ENCODE data around the gene SPTB.

SPTB gene

GRCh38 chr14:64733899-64734298, 145.8 kb downstream of the SPTB start:
- H3K4me1 ChIP-seq (ENCODE audit: control insufficient read depth, insufficient read depth, low read length) = peaks cover 6% of the 10 kb centered on the region; the same call in 1 of the 2 replicates
- peaks cover 61% of the 10 kb centered on the region for H3K36me3 ChIP-seq (ENCODE audit: control insufficient read depth, insufficient read depth, low read length)
- no peak overlapping the region for H3K4me3 ChIP-seq (ENCODE audit: low read depth, low read length)
- no peaks in the 10 kb centered on the region for H3K9me3 ChIP-seq (ENCODE audit: control insufficient read depth, insufficient read depth, low read length)
- H3K27ac ChIP-seq (ENCODE audit: low read depth, low read length) = no peak overlapping the region
- H3K27me3 ChIP-seq (ENCODE audit: control insufficient read depth, insufficient read depth, low read length) = no peaks in the 10 kb centered on the region
- H3K9ac ChIP-seq (ENCODE audit: low read depth, low read length) = no peak overlapping the region

GRCh38 chr14:64733321-64733720, 146.4 kb downstream of the SPTB start:
- H3K27me3 ChIP-seq (ENCODE audit: control insufficient read depth, insufficient read depth, low read length) = no peaks in the 10 kb centered on the region
- no peak overlapping the region for H3K9ac ChIP-seq (ENCODE audit: low read depth, low read length)
- peaks cover 6% of the 10 kb centered on the region; the same call in 1 of the 2 replicates for H3K4me1 ChIP-seq (ENCODE audit: control insufficient read depth, insufficient read depth, low read length)
- H3K36me3 ChIP-seq (ENCODE audit: control insufficient read depth, insufficient read depth, low read length) = peaks cover 61% of the 10 kb centered on the region
- H3K27ac ChIP-seq (ENCODE audit: low read depth, low read length) = no peak overlapping the region
- H3K9me3 ChIP-seq (ENCODE audit: control insufficient read depth, insufficient read depth, low read length) = no peaks in the 10 kb centered on the region
- no peak overlapping the region for H3K4me3 ChIP-seq (ENCODE audit: low read depth, low read length)

- no peak overlapping the region for H3K4me3 ChIP-seq (ENCODE audit: low read depth, low read length)
- H3K27me3 ChIP-seq (ENCODE audit: control insufficient read depth, insufficient read depth, low read length) = no peaks in the 10 kb centered on the region
- peaks cover 6% of the 10 kb centered on the region; the same call in 1 of the 2 replicates for H3K4me1 ChIP-seq (ENCODE audit: control insufficient read depth, insufficient read depth, low read length)
- H3K36me3 ChIP-seq (ENCODE audit: control insufficient read depth, insufficient read depth, low read length) = peaks cover 61% of the 10 kb centered on the region
- H3K9ac ChIP-seq (ENCODE audit: low read depth, low read length) = no peak overlapping the region
- no peaks in the 10 kb centered on the region for H3K9me3 ChIP-seq (ENCODE audit: control insufficient read depth, insufficient read depth, low read length)
- no peak overlapping the region for H3K27ac ChIP-seq (ENCODE audit: low read depth, low read length)
These were observed 147.1 kb downstream of the SPTB start for GRCh38 chr14:64732536-64733120.

- Histone ChIP-seq H3K27ac (ENCODE audit: low read depth, low read length) (no peak overlapping the region), H3K9ac (ENCODE audit: low read depth, low read length) (no peak overlapping the region), H3K4me3 (ENCODE audit: low read depth, low read length) (no peak overlapping the region), H3K4me1 (ENCODE audit: control insufficient read depth, insufficient read depth, low read length) (peaks cover 6% of the 10 kb centered on the region; the same call in 1 of the 2 replicates), H3K36me3 (ENCODE audit: control insufficient read depth, insufficient read depth, low read length) (peaks cover 62% of the 10 kb centered on the region), H3K9me3 (ENCODE audit: control insufficient read depth, insufficient read depth, low read length) (no peaks in the 10 kb centered on the region), H3K27me3 (ENCODE audit: control insufficient read depth, insufficient read depth, low read length) (no peaks in the 10 kb centered on the region)
These were observed 147.6 kb downstream of the SPTB start for GRCh38 chr14:64732066-64732465.

- no peak overlapping the region for H3K27ac ChIP-seq (ENCODE audit: low read depth, low read length)
- no peaks in the 10 kb centered on the region for H3K9me3 ChIP-seq (ENCODE audit: control insufficient read depth, insufficient read depth, low read length)
- H3K9ac ChIP-seq (ENCODE audit: low read depth, low read length) = no peak overlapping the region
- peaks cover 60% of the 10 kb centered on the region for H3K36me3 ChIP-seq (ENCODE audit: control insufficient read depth, insufficient read depth, low read length)
- no peaks in the 10 kb centered on the region for H3K27me3 ChIP-seq (ENCODE audit: control insufficient read depth, insufficient read depth, low read length)
- H3K4me3 ChIP-seq (ENCODE audit: low read depth, low read length) = no peak overlapping the region
- H3K4me1 ChIP-seq (ENCODE audit: control insufficient read depth, insufficient read depth, low read length) = peaks cover 8% of the 10 kb centered on the region
These were observed 148.5 kb downstream of the SPTB start for GRCh38 chr14:64731141-64731581.

- no peak overlapping the region for H3K9ac ChIP-seq (ENCODE audit: low read depth, low read length)
- H3K4me3 ChIP-seq (ENCODE audit: low read depth, low read length) = no peak overlapping the region
- no peaks in the 10 kb centered on the region for H3K9me3 ChIP-seq (ENCODE audit: control insufficient read depth, insufficient read depth, low read length)
- peaks cover 60% of the 10 kb centered on the region for H3K36me3 ChIP-seq (ENCODE audit: control insufficient read depth, insufficient read depth, low read length)
- H3K27me3 ChIP-seq (ENCODE audit: control insufficient read depth, insufficient read depth, low read length) = no peaks in the 10 kb centered on the region
- H3K27ac ChIP-seq (ENCODE audit: low read depth, low read length) = no peak overlapping the region
- H3K4me1 ChIP-seq (ENCODE audit: control insufficient read depth, insufficient read depth, low read length) = peaks cover 12% of the 10 kb centered on the region
These were observed 149.0 kb downstream of the SPTB start for GRCh38 chr14:64730681-64731080.

- Histone ChIP-seq H3K27ac (ENCODE audit: low read depth, low read length) (no peak overlapping the region), H3K4me3 (ENCODE audit: low read depth, low read length) (no peak overlapping the region), H3K9ac (ENCODE audit: low read depth, low read length) (no peak overlapping the region), H3K9me3 (ENCODE audit: control insufficient read depth, insufficient read depth, low read length) (no peaks in the 10 kb centered on the region), H3K4me1 (ENCODE audit: control insufficient read depth, insufficient read depth, low read length) (peaks cover 18% of the 10 kb centered on the region), H3K36me3 (ENCODE audit: control insufficient read depth, insufficient read depth, low read length) (peaks cover 60% of the 10 kb centered on the region), H3K27me3 (ENCODE audit: control insufficient read depth, insufficient read depth, low read length) (no peaks in the 10 kb centered on the region)
These were observed 149.7 kb downstream of the SPTB start for GRCh38 chr14:64730061-64730440.

GRCh38 chr14:64729386-64730060, 150.2 kb downstream of the SPTB start:
- H3K36me3 ChIP-seq (ENCODE audit: control insufficient read depth, insufficient read depth, low read length) = peaks cover 60% of the 10 kb centered on the region
- no peaks in the 10 kb centered on the region for H3K9me3 ChIP-seq (ENCODE audit: control insufficient read depth, insufficient read depth, low read length)
- H3K4me1 ChIP-seq (ENCODE audit: control insufficient read depth, insufficient read depth, low read length) = peaks cover 23% of the 10 kb centered on the region
- no peak overlapping the region for H3K27ac ChIP-seq (ENCODE audit: low read depth, low read length)
- H3K4me3 ChIP-seq (ENCODE audit: low read depth, low read length) = no peak overlapping the region
- H3K27me3 ChIP-seq (ENCODE audit: control insufficient read depth, insufficient read depth, low read length) = no peaks in the 10 kb centered on the region
- H3K9ac ChIP-seq (ENCODE audit: low read depth, low read length) = no peak overlapping the region

- peaks cover 57% of the 10 kb centered on the region for H3K36me3 ChIP-seq (ENCODE audit: control insufficient read depth, insufficient read depth, low read length)
- H3K9me3 ChIP-seq (ENCODE audit: control insufficient read depth, insufficient read depth, low read length) = no peaks in the 10 kb centered on the region
- peaks cover 30% of the 10 kb centered on the region for H3K4me1 ChIP-seq (ENCODE audit: control insufficient read depth, insufficient read depth, low read length)
- H3K9ac ChIP-seq (ENCODE audit: low read depth, low read length) = no peak overlapping the region
- H3K27ac ChIP-seq (ENCODE audit: low read depth, low read length) = no peak overlapping the region
- H3K4me3 ChIP-seq (ENCODE audit: low read depth, low read length) = no peak overlapping the region
- no peaks in the 10 kb centered on the region for H3K27me3 ChIP-seq (ENCODE audit: control insufficient read depth, insufficient read depth, low read length)
These were observed 150.9 kb downstream of the SPTB start for GRCh38 chr14:64728856-64729255.

GRCh38 chr14:64728106-64728505, 151.6 kb downstream of the SPTB start:
- Histone ChIP-seq H3K4me1 (ENCODE audit: control insufficient read depth, insufficient read depth, low read length) (peaks cover 32% of the 10 kb centered on the region), H3K36me3 (ENCODE audit: control insufficient read depth, insufficient read depth, low read length) (peaks cover 50% of the 10 kb centered on the region), H3K27me3 (ENCODE audit: control insufficient read depth, insufficient read depth, low read length) (no peaks in the 10 kb centered on the region), H3K9me3 (ENCODE audit: control insufficient read depth, insufficient read depth, low read length) (no peaks in the 10 kb centered on the region), H3K27ac (ENCODE audit: low read depth, low read length) (no peak overlapping the region), H3K9ac (ENCODE audit: low read depth, low read length) (no peak overlapping the region), H3K4me3 (ENCODE audit: low read depth, low read length) (no peak overlapping the region)

- Histone ChIP-seq H3K36me3 (ENCODE audit: control insufficient read depth, insufficient read depth, low read length) (peaks cover 46% of the 10 kb centered on the region), H3K27ac (ENCODE audit: low read depth, low read length) (no peak overlapping the region)
These were observed 152.1 kb downstream of the SPTB start for GRCh38 chr14:64727551-64728071.

More at GRCh38 chr14:64727551-64728071, 152.1 kb downstream of the SPTB start:
- Histone ChIP-seq H3K27me3 (ENCODE audit: control insufficient read depth, insufficient read depth, low read length) (no peaks in the 10 kb centered on the region), H3K4me3 (ENCODE audit: low read depth, low read length) (no peak overlapping the region), H3K4me1 (ENCODE audit: control insufficient read depth, insufficient read depth, low read length) (peaks cover 32% of the 10 kb centered on the region), H3K9me3 (ENCODE audit: control insufficient read depth, insufficient read depth, low read length) (no peaks in the 10 kb centered on the region), H3K9ac (ENCODE audit: low read depth, low read length) (no peak overlapping the region)
